HG03095 (cell line): ENCODE measurements around the gene PRDM7.
"Not testable (repeated sequence)": the region's sequence is repeated elsewhere in the genome, so short reads cannot be mapped to it uniquely, and the experiment has no call there.

ENCODE experiments used
- ATAC-seq: cut with Tn5 transposase; IDR thresholded peaks from one replicate; pipeline ENCODE4 v1.9.1; 2021; ENCODE audit warnings: moderate library complexity; ENCODE audit not compliant: unreplicated experiment

The PRDM7 gene

GRCh38 chr16:90016339-90016950 is 60.7 kb downstream of the PRDM7 start:
- ATAC-seq, result no peak

- no peak for ATAC-seq
Observed at GRCh38 chr16:90015586-90016338, 61.4 kb downstream of the PRDM7 start.

- ATAC-seq, result no peak
Observed at GRCh38 chr16:90012991-90013745, 64.0 kb downstream of the PRDM7 start.

- ATAC-seq, result no peak
Observed at GRCh38 chr16:90011908-90012501, 65.1 kb downstream of the PRDM7 start.

GRCh38 chr16:90011508-90011819 is 65.7 kb downstream of the PRDM7 start:
- no peak for ATAC-seq

GRCh38 chr16:90010676-90011507 is 66.2 kb downstream of the PRDM7 start:
- ATAC-seq, result no peak

GRCh38 chr16:90009172-90009899 is 67.8 kb downstream of the PRDM7 start:
- no peak for ATAC-seq

- ATAC-seq, result no peak
Observed at GRCh38 chr16:90008708-90009145, 68.4 kb downstream of the PRDM7 start.

GRCh38 chr16:90007635-90008234 is 69.4 kb downstream of the PRDM7 start:
- not testable (repeated sequence) for ATAC-seq

- ATAC-seq, result no peak
Observed at GRCh38 chr16:90007015-90007414, 70.1 kb downstream of the PRDM7 start.
